KMS-11 (cell line): ENCODE data around the gene P2RX3.
"Not testable (repeated sequence)": the region's sequence is repeated elsewhere in the genome, so short reads cannot be mapped to it uniquely, and the experiment has no call there.

Experiments
- H2AFZ ChIP-seq: fragments of 200-600 bp; sonication (generic); 2 replicates; pipeline ENCODE4 v1.6.1; 2016; ENCODE audit warnings: antibody characterized with exemption, mixed run types, low read depth
- H3K27ac ChIP-seq: fragments of 200-600 bp; sonication (generic); 2 replicates; pipeline ENCODE4 v1.6.1; 2016; ENCODE audit warnings: mild to moderate bottlenecking, mixed run types
- H3K27me3 ChIP-seq: fragments of 200-600 bp; sonication (generic); 2 replicates; pipeline ENCODE4 v1.6.1; 2017; ENCODE audit warnings: mild to moderate bottlenecking, low read depth, mixed run types, moderate library complexity; ENCODE audit not compliant: insufficient read depth
- H3K36me3 ChIP-seq: fragments of 200-600 bp; sonication (generic); 2 replicates; pipeline ENCODE4 v1.6.1; 2017; ENCODE audit warnings: mild to moderate bottlenecking, mixed run types; ENCODE audit not compliant: insufficient read depth
- H3K4me1 ChIP-seq: fragments of 200-600 bp; sonication (generic); 2 replicates; pipeline ENCODE4 v1.6.1; 2016; ENCODE audit warnings: mild to moderate bottlenecking, low read depth, mixed run types; ENCODE audit not compliant: poor library complexity, severe bottlenecking
- H3K4me2 ChIP-seq: fragments of 200-600 bp; sonication (generic); 2 replicates; pipeline ENCODE4 v1.7.0; 2016; ENCODE audit warnings: mild to moderate bottlenecking, mixed run types
- H3K4me3 ChIP-seq: fragments of 200-600 bp; sonication (generic); IDR thresholded peaks from 2 replicates; pipeline ENCODE4 v1.6.1; 2017; ENCODE audit warnings: low read depth, low read length, mixed read lengths; ENCODE audit not compliant: insufficient read depth
- H3K79me2 ChIP-seq: fragments of 200-600 bp; sonication (generic); 2 replicates; pipeline ENCODE4 v1.6.1; 2016; ENCODE audit warnings: low read depth, mixed run types; ENCODE audit not compliant: insufficient read depth
- H3K9ac ChIP-seq: fragments of 200-600 bp; sonication (generic); 2 replicates; pipeline ENCODE4 v1.6.1; 2016; ENCODE audit warnings: mild to moderate bottlenecking, mixed run types
- H4K20me1 ChIP-seq: fragments of 200-600 bp; sonication (generic); 2 replicates; pipeline ENCODE4 v1.6.1; 2016; ENCODE audit warnings: mild to moderate bottlenecking, mixed run types; ENCODE audit not compliant: insufficient read depth
- TF ChIP-seq, protein P1 (sequence below): fragments of 200-600 bp; sonication (generic); conservative IDR thresholded peaks from 2 replicates; pipeline ENCODE4 v1.6.1; 2017; ENCODE audit warnings: low read depth, mild to moderate bottlenecking, antibody characterized with exemption, low read length, moderate library complexity, mixed read lengths

Gene P2RX3

GRCh38 chr11:57360991-57361390, 22.8 kb downstream of the P2RX3 start:
- Histone ChIP-seq H2AFZ (no peak overlapping the region), H3K9ac (no peak overlapping the region), H3K4me2 (no peak overlapping the region), H3K36me3 (no peaks in the 10 kb centered on the region), H3K79me2 (no peaks in the 10 kb centered on the region), H3K27ac (no peak overlapping the region), H3K4me1 (no peaks in the 10 kb centered on the region), H3K27me3 (no peaks in the 10 kb centered on the region), H4K20me1 (no peaks in the 10 kb centered on the region), H3K4me3 (no peak overlapping the region)
- TF ChIP-seq, protein P1, sequence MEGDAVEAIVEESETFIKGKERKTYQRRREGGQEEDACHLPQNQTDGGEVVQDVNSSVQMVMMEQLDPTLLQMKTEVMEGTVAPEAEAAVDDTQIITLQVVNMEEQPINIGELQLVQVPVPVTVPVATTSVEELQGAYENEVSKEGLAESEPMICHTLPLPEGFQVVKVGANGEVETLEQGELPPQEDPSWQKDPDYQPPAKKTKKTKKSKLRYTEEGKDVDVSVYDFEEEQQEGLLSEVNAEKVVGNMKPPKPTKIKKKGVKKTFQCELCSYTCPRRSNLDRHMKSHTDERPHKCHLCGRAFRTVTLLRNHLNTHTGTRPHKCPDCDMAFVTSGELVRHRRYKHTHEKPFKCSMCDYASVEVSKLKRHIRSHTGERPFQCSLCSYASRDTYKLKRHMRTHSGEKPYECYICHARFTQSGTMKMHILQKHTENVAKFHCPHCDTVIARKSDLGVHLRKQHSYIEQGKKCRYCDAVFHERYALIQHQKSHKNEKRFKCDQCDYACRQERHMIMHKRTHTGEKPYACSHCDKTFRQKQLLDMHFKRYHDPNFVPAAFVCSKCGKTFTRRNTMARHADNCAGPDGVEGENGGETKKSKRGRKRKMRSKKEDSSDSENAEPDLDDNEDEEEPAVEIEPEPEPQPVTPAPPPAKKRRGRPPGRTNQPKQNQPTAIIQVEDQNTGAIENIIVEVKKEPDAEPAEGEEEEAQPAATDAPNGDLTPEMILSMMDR = no peak

- H3K79me2 ChIP-seq, H4K20me1 ChIP-seq, H3K36me3 ChIP-seq, H3K4me2 ChIP-seq, H3K4me3 ChIP-seq, H3K4me1 ChIP-seq, H3K9ac ChIP-seq, H2AFZ ChIP-seq, H3K27me3 ChIP-seq, H3K27ac ChIP-seq: not testable (repeated sequence)
These were observed 23.3 kb downstream of the P2RX3 start for GRCh38 chr11:57361420-57361819.

DNA sequence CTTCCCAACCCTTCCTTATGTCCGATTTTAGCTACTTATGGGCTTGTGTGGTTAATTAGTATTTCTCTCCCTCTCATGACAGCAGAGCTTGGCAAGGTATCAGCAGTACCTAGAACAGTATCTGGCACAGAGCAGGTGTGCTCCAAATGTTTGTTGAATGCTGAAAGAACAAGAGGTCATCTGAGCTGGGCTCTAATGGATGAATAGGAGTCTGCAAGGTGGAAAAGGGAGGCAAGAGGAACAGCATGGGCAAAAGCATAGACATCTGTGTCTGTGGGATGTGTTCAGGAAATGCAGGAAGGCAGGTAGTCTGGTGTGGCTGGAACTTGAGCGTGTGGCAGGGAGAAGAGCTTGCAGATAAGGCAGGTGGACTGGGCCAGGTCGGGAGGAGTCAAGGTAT, 23.8 kb downstream of the P2RX3 start:
- Histone ChIP-seq H3K4me1 (no peaks in the 10 kb centered on the region), H3K27ac (no peak overlapping the region), H3K36me3 (no peaks in the 10 kb centered on the region), H3K4me2 (no peak overlapping the region), H3K4me3 (no peak overlapping the region), H2AFZ (no peak overlapping the region), H3K9ac (no peak overlapping the region), H4K20me1 (no peaks in the 10 kb centered on the region), H3K27me3 (no peaks in the 10 kb centered on the region), H3K79me2 (no peaks in the 10 kb centered on the region)
- TF ChIP-seq, protein P1 = no peak

DNA sequence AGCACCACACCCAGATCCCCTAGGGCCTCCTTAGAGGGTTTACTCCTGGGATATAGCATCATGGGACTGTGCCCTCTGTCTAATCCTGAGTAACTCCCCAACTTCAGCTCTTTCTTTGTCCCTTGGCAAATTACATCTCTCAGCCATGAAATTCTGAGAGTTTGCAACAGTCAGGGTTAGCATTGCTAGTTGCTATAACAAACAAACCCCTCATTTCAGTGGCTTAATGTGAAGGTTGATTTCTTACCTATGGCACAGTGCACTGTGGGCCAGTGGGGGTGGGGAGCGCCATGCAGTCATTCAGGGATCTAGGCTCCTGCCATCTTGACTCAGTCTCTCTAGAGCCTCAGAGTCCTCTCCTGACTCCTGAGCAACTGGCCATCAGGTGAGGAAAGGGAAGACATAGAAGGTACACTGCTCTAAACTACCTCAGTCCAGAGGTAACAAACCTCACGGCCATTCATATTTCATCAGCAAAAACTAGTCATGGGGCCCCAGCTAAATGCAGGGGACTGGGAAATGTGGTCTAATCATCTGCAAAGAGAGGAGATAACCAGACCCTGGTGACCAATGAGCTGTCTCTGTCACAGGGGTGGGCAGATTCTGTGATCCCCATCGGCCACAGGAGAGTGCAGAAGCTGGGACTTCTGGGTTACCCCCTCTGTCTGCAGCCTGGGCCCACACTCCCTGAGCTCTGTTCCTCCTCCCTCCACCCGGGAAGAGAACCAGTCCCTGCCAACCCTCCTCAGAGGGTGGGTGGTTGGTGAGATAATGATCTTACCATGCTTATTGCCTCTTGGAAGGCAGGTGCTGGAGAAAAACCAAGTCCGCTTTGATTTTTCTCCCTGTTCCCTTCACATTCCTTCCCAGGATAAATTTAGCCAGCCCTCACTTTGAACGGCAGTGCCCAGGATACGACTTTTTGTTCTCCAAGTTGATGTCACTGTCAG, 25.3 kb downstream of the P2RX3 start:
- TF ChIP-seq, protein P1 = no peak
- no peak overlapping the region for H3K4me2 ChIP-seq

More for the DNA sequence above, 25.3 kb downstream of the P2RX3 start:
- Histone ChIP-seq H3K36me3 (no peaks in the 10 kb centered on the region), H4K20me1 (no peaks in the 10 kb centered on the region), H3K27ac (no peak overlapping the region), H3K4me1 (no peaks in the 10 kb centered on the region), H3K9ac (no peak overlapping the region), H3K27me3 (no peaks in the 10 kb centered on the region), H2AFZ (no peak overlapping the region), H3K79me2 (no peaks in the 10 kb centered on the region), H3K4me3 (no peak overlapping the region)
